Amniotic epithelial cell (primary cell): ENCODE results near the gene TRIM34.
"Not testable (repeated sequence)": the region's sequence is repeated elsewhere in the genome, so short reads cannot be mapped to it uniquely, and the experiment has no call there.

Experiments
- DNase-seq: peaks from one replicate; pipeline ENCODE4 v3.0.0-alpha.2; 2010; ENCODE audit warnings: low read depth

The TRIM34 gene

GRCh38 chr11:5684036-5684645, 59.3 kb downstream of the TRIM34 start:
- peak; percentile 17 for DNase-seq

GRCh38 chr11:5684646-5685362, 60.0 kb downstream of the TRIM34 start, which contains the start of gene TRIM5:
Gene TRIM5 (minus strand): TSS chr11:5685074. CDS start chr11:5680177, 4,897 bp downstream.
- peak; percentile 99 for DNase-seq

GRCh38 chr11:5686426-5686825, 61.6 kb downstream of the TRIM34 start:
- no peak for DNase-seq

- DNase-seq: no peak
Measured at GRCh38 chr11:5688482-5688881, 63.7 kb downstream of the TRIM34 start.

GRCh38 chr11:5689551-5689983, 64.8 kb downstream of the TRIM34 start, which contains the start of gene TRIM22:
Gene TRIM22 (plus strand): TSS chr11:5689790. CDS start chr11:5696233, 6,443 bp downstream.
- peak; percentile 78 for DNase-seq

GRCh38 chr11:5690216-5690615, 65.4 kb downstream of the TRIM34 start:
- peak; percentile 38 for DNase-seq

GRCh38 chr11:5690736-5691135, 65.9 kb downstream of the TRIM34 start:
- peak; percentile 64 for DNase-seq

- DNase-seq: not testable (repeated sequence)
Measured at GRCh38 chr11:5691238-5691963, 66.6 kb downstream of the TRIM34 start.

GRCh38 chr11:5691964-5692361, 67.2 kb downstream of the TRIM34 start:
- DNase-seq: no peak
